Endothelial cell of umbilical vein (primary cell): ENCODE results near the gene ZDHHC11. TPM values are rescaled to one million over a fixed set of nuclear protein-coding genes. Genes with fewer than 3 reads are reported as not detected.

Source experiments
- BruUV-seq: library from RNA; stranded (reverse); fragments of 400-500 nt; replicated peaks from 2 replicates; lab custom pipeline; 2021; lab: Mats Ljungman, UMichigan
- CTCF ChIA-PET: fragments of 300-600, 350-600 bp; sonication (Branson Sonifier 250); formaldehyde crosslinking; loops from one replicate; lab custom pipeline; 2021; ENCODE audit warnings: antibody characterized with exemption, inconsistent platforms; lab: Charles Lee
- POLR2A ChIA-PET: fragments of 300-600, 350-600 bp; sonication (Branson Sonifier 250); formaldehyde crosslinking; loops from one replicate; lab custom pipeline; 2021; ENCODE audit warnings: antibody characterized with exemption, inconsistent platforms; lab: Charles Lee
- DNase-seq: peaks from one replicate; pipeline ENCODE4 v3.0.0-alpha.2; 2011; ENCODE audit warnings: low read depth, low spot score
- FAIRE-seq: peaks from 2 replicates; lab custom pipeline; 2011; peaks lifted over from hg19 to GRCh38; lab: Jason Lieb, UNC
- H2AFZ ChIP-seq: 2 replicates; pipeline ENCODE4 v1.6.0; 2012; ENCODE audit warnings: low read depth, low read length, control low read depth, inconsistent platforms
- H3K27ac ChIP-seq: 2 replicates; pipeline ENCODE4 v1.5.1; 2011; ENCODE audit warnings: low read depth, mild to moderate bottlenecking, control low read depth, low read length, moderate library complexity; ENCODE audit not compliant: insufficient read depth
- H3K27me3 ChIP-seq, 2 experiments: 2 replicates each; pipeline versions ENCODE4 v1.6.0 to v1.6.1; 2011; ENCODE audit warnings: low read length in 2 of 2, mixed read lengths in 1 of 2; ENCODE audit not compliant: control insufficient read depth in 2 of 2, insufficient read depth in 2 of 2
- H3K36me3 ChIP-seq, 2 experiments: 2 replicates in 1 of 2; 3 replicates in 1 of 2; pipeline ENCODE4 v1.5.1; 2011; ENCODE audit warnings: low read length in 2 of 2, mild to moderate bottlenecking in 1 of 2, moderate library complexity in 1 of 2; ENCODE audit not compliant: control insufficient read depth in 2 of 2, insufficient read depth in 2 of 2; ENCODE audit errors: extremely low read depth in 1 of 2
- H3K4me1 ChIP-seq: 3 replicates; pipeline ENCODE4 v1.5.1; 2011; ENCODE audit warnings: mild to moderate bottlenecking, low read length; ENCODE audit not compliant: control insufficient read depth, insufficient read depth; ENCODE audit errors: extremely low read depth
- H3K4me2 ChIP-seq: 2 replicates; pipeline ENCODE4 v1.6.1; 2011; ENCODE audit warnings: low read length, control low read depth, mixed read lengths; ENCODE audit not compliant: insufficient read depth
- H3K4me3 ChIP-seq, 3 experiments: fragments of 200-600 bp in 1 of 3; sonication (generic), shearing (Covaris generic) in 1 of 3; replicated peaks in 1 of 3; 2 replicates each; pipeline ENCODE4 v1.5.1; 2011 to 2016; ENCODE audit warnings: control low read depth in 3 of 3, low read length in 3 of 3, mild to moderate bottlenecking in 2 of 3, inconsistent platforms in 1 of 3, low read depth in 1 of 3, moderate library complexity in 1 of 3; ENCODE audit not compliant: insufficient read depth in 1 of 3
- H3K79me2 ChIP-seq: 2 replicates; pipeline ENCODE4 v1.6.0; 2012; ENCODE audit warnings: low read length, inconsistent platforms; ENCODE audit not compliant: control insufficient read depth, insufficient read depth
- H3K9ac ChIP-seq: replicated peaks from 2 replicates; pipeline ENCODE3; 2011; ENCODE audit warnings: low read length, control low read depth; ENCODE audit not compliant: insufficient read depth; ENCODE audit errors: extremely low read depth
- H3K9me1 ChIP-seq: replicated peaks from 3 replicates; pipeline ENCODE4 v1.6.0; 2011; ENCODE audit warnings: mild to moderate bottlenecking, low read length; ENCODE audit not compliant: control insufficient read depth, insufficient read depth; ENCODE audit errors: extremely low read depth
- H3K9me3 ChIP-seq: replicated peaks from 2 replicates; pipeline ENCODE4 v1.5.1; 2012; ENCODE audit warnings: low read length, inconsistent platforms; ENCODE audit not compliant: control insufficient read depth, insufficient read depth
- H4K20me1 ChIP-seq: replicated peaks from 2 replicates; pipeline ENCODE3; 2011; ENCODE audit warnings: mild to moderate bottlenecking, low read length; ENCODE audit not compliant: control insufficient read depth, insufficient read depth; ENCODE audit errors: extremely low read depth
- EZH2 ChIP-seq: IDR thresholded peaks from 2 replicates; pipeline ENCODE4 v1.6.1; 2012; ENCODE audit warnings: borderline replicate concordance, low read depth, mild to moderate bottlenecking, moderate library complexity, low read length, inconsistent platforms; ENCODE audit not compliant: severe bottlenecking
- FOS ChIP-seq: IDR thresholded peaks from 2 replicates; pipeline ENCODE4 v1.6.1; 2011; ENCODE audit warnings: mild to moderate bottlenecking, low read length, moderate library complexity, borderline replicate concordance; ENCODE audit not compliant: insufficient read depth
- GATA2 ChIP-seq: IDR thresholded peaks from 2 replicates; pipeline ENCODE4 v1.7.0; 2011; ENCODE audit warnings: low read depth, mild to moderate bottlenecking, moderate library complexity, mixed read lengths, low read length; ENCODE audit not compliant: insufficient read length, insufficient read depth
- JUN ChIP-seq: IDR thresholded peaks from 2 replicates; pipeline ENCODE4 v1.6.1; 2011; ENCODE audit warnings: borderline replicate concordance, low read depth; ENCODE audit not compliant: insufficient read length, insufficient read depth
- MYC ChIP-seq: IDR thresholded peaks from one replicate; pipeline ENCODE4 v1.6.1; 2011; ENCODE audit warnings: mild to moderate bottlenecking, low read depth, low read length
- POLR2A ChIP-seq: IDR thresholded peaks from 2 replicates; pipeline ENCODE4 v1.6.1; 2012; ENCODE audit warnings: low read depth, mild to moderate bottlenecking, control low read depth, low read length
- POLR2AphosphoS5 ChIP-seq: IDR thresholded peaks from 2 replicates; pipeline ENCODE4 v1.6.1; 2012; ENCODE audit warnings: low read depth, mild to moderate bottlenecking, control low read depth, low read length, moderate library complexity; ENCODE audit not compliant: insufficient read depth
- dilution Hi-C: fragments of 300-500 bp; cut with MboI; formaldehyde crosslinking; loops from one replicate; pipeline ENCODE4 v1.15.0; 2019; ENCODE audit warnings: low sequenced_read_pairs; ENCODE audit not compliant: extremely low pct_ligation_motif_present
- intact Hi-C: fragments of 100-400 bp; cut with micrococcal nuclease; formaldehyde crosslinking; loops from one replicate; pipeline ENCODE4 v1.10.0; 2022
- polyA plus RNA-seq, 4 experiments: library from polyadenylated mRNA; depleted of rRNA in 3 of 4; stranded (reverse) in 3 of 4; unstranded in 1 of 4; fragments of >200 nt; gene quantifications; 2 replicates each; pipeline versions ENCODE4 v1.2.1 to v1.2.3, GENCODE V29; 2011 to 2012; ENCODE audit warnings: missing spikeins in 1 of 4
- total RNA-seq: library from RNA; stranded (reverse); gene quantifications from 2 replicates; pipeline ENCODE4 v1.2.3, GENCODE V29; 2021
- TF ChIP-seq, protein P1 (sequence below), 2 donors: IDR thresholded peaks; 1 replicate in 1 of 2; 2 replicates in 1 of 2; pipeline ENCODE4 v1.5.1; 2011; ENCODE audit warnings: low read length in 2 of 2, mild to moderate bottlenecking in 2 of 2, moderate library complexity in 2 of 2, control low read depth in 1 of 2, inconsistent platforms in 1 of 2, low read depth in 1 of 2; ENCODE audit not compliant: insufficient read depth in 1 of 2; ENCODE audit errors: extremely low read depth in 1 of 2
- TF ChIP-seq, protein P2 (sequence below): IDR thresholded peaks from 2 replicates; pipeline ENCODE4 v1.6.1; 2011; ENCODE audit not compliant: insufficient read depth, insufficient read length

Gene ZDHHC11
- total and polyA plus RNA-seq, 2 donors (not counting 3 experiments of a cell fraction or from before 2014, with no cell fraction given): 0.35 to 4.4 TPM

DNA sequence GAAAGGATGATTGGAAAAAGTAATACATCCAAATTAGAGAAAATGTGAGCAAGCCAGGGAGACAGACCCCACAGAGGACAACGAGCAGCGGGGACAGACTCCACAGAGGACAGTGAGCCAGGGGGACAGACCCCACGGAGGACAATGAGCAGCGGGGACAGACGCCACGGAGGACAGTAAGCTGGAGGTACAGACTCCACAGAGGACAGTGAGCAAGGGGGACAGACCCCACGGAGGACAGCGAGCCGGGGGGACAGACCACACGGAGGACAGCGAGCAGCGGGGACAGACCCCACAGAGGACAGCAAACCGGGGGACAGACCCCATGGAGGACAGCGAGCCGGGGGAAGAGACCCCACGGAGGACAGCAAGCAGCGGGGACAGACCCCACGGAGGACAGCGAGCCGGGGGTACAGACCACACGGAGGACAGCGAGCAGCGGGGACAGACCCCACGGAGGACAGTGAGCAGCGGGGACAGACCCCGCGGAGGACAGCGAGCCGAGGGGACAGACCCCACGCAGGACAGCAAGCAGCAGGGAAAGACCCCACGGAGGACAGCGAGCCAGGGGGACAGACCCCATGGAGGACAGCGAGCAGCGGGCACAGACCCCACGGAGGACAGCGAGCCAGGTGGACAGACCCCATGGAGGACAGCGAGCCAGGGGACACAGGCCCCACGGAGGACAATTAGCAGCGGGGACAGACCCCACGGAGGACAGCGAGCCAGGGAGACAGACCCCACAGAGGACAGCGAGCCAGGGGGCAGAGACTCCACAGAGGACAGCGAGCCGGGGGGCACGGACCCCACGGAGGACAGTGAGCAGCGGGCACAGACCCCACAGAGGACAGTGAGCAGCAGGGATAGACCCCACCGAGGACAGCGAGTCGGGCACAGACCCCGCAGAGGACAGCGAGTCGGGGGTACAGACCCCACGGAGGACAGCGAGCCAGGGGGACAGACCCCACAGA, 1.9 kb upstream of the ZDHHC11 start:
- Histone ChIP-seq H3K9me3 (no peaks in the 10 kb centered on the region), H4K20me1 (no peaks in the 10 kb centered on the region), H3K4me3 (no peak overlapping the region), H3K9me1 (no peaks in the 10 kb centered on the region), H3K4me2 (no peak overlapping the region), H2AFZ (no peak overlapping the region), H3K36me3 (no peaks in the 10 kb centered on the region), H3K27me3 (no peaks in the 10 kb centered on the region), H3K79me2 (no peaks in the 10 kb centered on the region), H3K27ac (no peak overlapping the region), H3K4me1 (no peaks in the 10 kb centered on the region), H3K9ac (no peak overlapping the region)
- dilution Hi-C loops (no loop called here), intact Hi-C loops (no loop called here)
- FAIRE-seq (no peak), DNase-seq (no peak)
- TF ChIP-seq POLR2A (no peak), FOS (no peak), MYC (no peak), EZH2 (no peak), POLR2AphosphoS5 (no peak), GATA2 (no peak), JUN (no peak)
- TF ChIP-seq, protein P1, sequence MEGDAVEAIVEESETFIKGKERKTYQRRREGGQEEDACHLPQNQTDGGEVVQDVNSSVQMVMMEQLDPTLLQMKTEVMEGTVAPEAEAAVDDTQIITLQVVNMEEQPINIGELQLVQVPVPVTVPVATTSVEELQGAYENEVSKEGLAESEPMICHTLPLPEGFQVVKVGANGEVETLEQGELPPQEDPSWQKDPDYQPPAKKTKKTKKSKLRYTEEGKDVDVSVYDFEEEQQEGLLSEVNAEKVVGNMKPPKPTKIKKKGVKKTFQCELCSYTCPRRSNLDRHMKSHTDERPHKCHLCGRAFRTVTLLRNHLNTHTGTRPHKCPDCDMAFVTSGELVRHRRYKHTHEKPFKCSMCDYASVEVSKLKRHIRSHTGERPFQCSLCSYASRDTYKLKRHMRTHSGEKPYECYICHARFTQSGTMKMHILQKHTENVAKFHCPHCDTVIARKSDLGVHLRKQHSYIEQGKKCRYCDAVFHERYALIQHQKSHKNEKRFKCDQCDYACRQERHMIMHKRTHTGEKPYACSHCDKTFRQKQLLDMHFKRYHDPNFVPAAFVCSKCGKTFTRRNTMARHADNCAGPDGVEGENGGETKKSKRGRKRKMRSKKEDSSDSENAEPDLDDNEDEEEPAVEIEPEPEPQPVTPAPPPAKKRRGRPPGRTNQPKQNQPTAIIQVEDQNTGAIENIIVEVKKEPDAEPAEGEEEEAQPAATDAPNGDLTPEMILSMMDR (IDR thresholded peaks at IDR 0.05; ENCODE audit: extremely low read depth in 1 of 2, insufficient read depth in 1 of 2, low read depth in 1 of 2, low read length in 2 of 2): no peak
- TF ChIP-seq, protein P2, sequence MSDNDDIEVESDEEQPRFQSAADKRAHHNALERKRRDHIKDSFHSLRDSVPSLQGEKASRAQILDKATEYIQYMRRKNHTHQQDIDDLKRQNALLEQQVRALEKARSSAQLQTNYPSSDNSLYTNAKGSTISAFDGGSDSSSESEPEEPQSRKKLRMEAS: no peak
- ChIA-PET POLR2A (no interaction called here), CTCF (no interaction called here)
- no TSS peak for BruUV-seq
